Activated T-cell treated with anti-CD3 and anti-CD28 coated beads for 4 hours (primary cell): Measurements from ENCODE around the gene PLPPR2.
"Not testable (repeated sequence)": the region's sequence is repeated elsewhere in the genome, so short reads cannot be mapped to it uniquely, and the experiment has no call there.

Experiments
- DNase-seq: peaks from one replicate; pipeline ENCODE4 v3.0.0-alpha.2; 2020

Gene PLPPR2

GRCh38 chr19:11401808-11402543 is 46.7 kb downstream of the PLPPR2 start:
- DNase-seq: no peak

- no peak for DNase-seq
Observed at GRCh38 chr19:11404588-11405222, 49.5 kb downstream of the PLPPR2 start.

- peak; percentile 47 for DNase-seq
Observed at GRCh38 chr19:11405846-11406643, 50.8 kb downstream of the PLPPR2 start.

GRCh38 chr19:11406703-11407236 is 51.5 kb downstream of the PLPPR2 start:
- not testable (repeated sequence) for DNase-seq

- DNase-seq: no peak
Observed at GRCh38 chr19:11408591-11408990, 53.4 kb downstream of the PLPPR2 start.

- DNase-seq: no peak
Observed at GRCh38 chr19:11410682-11411081, 55.5 kb downstream of the PLPPR2 start.

- DNase-seq: no peak
Observed at GRCh38 chr19:11414544-11414943, 59.3 kb downstream of the PLPPR2 start.
